Testis (tissue), 2 donors: ENCODE data around the gene CAMTA1.

Experiments
- CTCF ChIP-seq, 3 experiments: fragments of 450-650 bp in 2 of 3; fragments of 200-600 bp in 1 of 3; sonication (generic) in 1 of 3; IDR thresholded peaks; one replicate each; pipeline ENCODE4 v1.5.1; 2016 to 2019; ENCODE audit warnings: antibody characterized with exemption in 3 of 3, mild to moderate bottlenecking in 2 of 3, moderate library complexity in 1 of 3
- POLR2A ChIP-seq: fragments of 450-650 bp; IDR thresholded peaks from one replicate; pipeline ENCODE4 v1.6.1; 2017; ENCODE audit warnings: antibody characterized with exemption, mild to moderate bottlenecking, moderate library complexity

GRCh38 chr1:7410156-7410555 lies 624.9 kb downstream of the CAMTA1 start:
- TF ChIP-seq CTCF (IDR thresholded peaks at IDR 0.05) (no peak), POLR2A (no peak)
